Right lobe of liver (tissue), 4 donors: Measurements from ENCODE around the gene ATAD3C.

ENCODE experiments used
- POLR2A ChIP-seq: fragments of 450-650 bp; IDR thresholded peaks from one replicate; pipeline ENCODE4 v1.6.1; 2017; ENCODE audit warnings: antibody characterized with exemption, mild to moderate bottlenecking
- TF ChIP-seq, protein P1 (sequence below), 4 donors: fragments of 200-600 bp in 3 of 4; fragments of 450-650 bp in 1 of 4; IDR thresholded peaks; one replicate each; pipeline versions ENCODE4 v1.5.1 to v1.8.0; 2016 to 2022; ENCODE audit warnings: antibody characterized with exemption in 4 of 4, mild to moderate bottlenecking in 2 of 4
- donor health status: DM: no; HTN: no; CAD: no.
- donor health status: DM: no; HTN: no; CAD: no.
- donor health status: DM: no; HTN: yes; CAD: no.

DNA sequence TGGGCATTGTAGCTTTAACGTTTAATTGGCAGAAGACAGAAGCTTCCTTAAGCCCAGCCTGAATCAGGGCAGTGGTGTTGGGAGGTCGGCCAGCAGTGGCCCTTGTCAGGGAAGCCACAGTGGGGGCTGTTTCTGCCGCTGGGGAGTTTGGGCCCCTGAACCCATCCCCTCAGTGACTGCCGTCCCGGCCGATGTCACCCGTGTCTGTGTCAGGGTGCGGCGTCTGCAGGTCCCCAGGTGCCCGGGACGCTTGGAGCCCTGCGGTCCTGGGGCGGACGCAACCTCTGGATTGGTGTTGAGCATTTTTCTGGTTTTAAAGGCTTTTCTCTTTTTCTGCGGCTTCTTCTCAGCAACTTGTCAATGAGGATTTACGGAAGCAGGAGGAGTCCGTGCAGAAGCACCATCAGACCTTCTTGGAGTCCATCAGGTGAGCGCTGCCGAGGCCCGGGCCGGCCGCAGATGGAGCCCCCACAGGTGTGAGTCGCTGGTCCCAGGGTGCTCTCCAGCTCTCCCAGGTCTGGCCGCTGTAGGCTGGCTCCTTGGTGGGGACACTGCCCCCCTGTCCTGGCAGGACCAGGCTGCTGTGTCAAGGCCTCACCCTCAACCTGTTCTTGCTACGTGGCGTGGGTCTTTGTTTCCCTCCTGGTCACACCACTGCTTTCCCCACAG, 2.3 kb downstream of the ATAD3C start:
- TF ChIP-seq, protein P1, sequence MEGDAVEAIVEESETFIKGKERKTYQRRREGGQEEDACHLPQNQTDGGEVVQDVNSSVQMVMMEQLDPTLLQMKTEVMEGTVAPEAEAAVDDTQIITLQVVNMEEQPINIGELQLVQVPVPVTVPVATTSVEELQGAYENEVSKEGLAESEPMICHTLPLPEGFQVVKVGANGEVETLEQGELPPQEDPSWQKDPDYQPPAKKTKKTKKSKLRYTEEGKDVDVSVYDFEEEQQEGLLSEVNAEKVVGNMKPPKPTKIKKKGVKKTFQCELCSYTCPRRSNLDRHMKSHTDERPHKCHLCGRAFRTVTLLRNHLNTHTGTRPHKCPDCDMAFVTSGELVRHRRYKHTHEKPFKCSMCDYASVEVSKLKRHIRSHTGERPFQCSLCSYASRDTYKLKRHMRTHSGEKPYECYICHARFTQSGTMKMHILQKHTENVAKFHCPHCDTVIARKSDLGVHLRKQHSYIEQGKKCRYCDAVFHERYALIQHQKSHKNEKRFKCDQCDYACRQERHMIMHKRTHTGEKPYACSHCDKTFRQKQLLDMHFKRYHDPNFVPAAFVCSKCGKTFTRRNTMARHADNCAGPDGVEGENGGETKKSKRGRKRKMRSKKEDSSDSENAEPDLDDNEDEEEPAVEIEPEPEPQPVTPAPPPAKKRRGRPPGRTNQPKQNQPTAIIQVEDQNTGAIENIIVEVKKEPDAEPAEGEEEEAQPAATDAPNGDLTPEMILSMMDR (IDR thresholded peaks at IDR 0.05) = no peak
- TF ChIP-seq POLR2A = no peak
